DMS114 treated with DMSO at 0.1 percent for 48 hours (cell line): ENCODE data around the gene SMAD6.

Source experiments
- DNase-seq: peaks from one replicate; lab custom pipeline; 2025; ENCODE audit not compliant: unreplicated experiment; lab: John Stamatoyannopoulos, UW

SMAD6 gene

GRCh38 chr15:66739287-66739686 lies 37.3 kb downstream of the SMAD6 start:
- no peak for DNase-seq

DNA sequence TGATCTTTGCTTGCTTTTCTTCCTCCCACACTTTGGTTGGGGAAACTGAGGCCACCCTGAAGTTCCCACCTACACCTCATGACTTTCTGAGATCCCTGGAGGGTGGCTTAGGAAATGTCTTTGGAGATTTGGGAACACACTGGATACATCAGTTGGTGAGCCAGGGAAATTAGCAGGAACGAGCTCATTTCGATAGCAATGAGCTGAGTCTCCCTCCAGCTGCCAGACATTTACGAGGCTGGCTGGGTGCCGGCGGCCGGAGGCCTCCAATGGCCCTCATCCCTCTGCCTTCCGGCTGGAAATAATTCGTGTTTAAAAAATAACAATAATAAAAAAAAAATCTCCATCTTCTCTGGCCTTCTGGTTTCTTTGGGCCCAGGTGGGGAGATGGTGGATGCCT lies 38.8 kb downstream of the SMAD6 start:
- no peak for DNase-seq

DNA sequence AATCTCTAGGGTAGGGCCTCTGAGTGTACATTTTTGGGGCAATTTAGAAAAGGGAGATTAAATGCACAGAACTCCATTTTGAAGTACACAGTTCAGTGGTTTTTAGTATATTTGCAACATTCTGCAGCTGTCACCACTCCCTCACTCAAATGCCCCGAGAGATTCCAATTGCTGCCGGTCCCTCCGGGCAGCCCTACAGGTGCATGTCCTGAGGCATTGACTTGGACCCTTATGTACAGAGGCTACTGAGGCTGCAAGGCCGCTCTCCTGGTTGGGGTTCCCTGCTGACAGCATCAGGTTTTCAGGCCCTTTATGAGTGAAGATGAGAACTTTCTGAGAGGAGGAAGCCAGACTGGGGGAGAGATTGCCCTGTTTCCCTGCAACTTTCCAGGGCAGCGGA lies 39.6 kb downstream of the SMAD6 start:
- no peak for DNase-seq

- DNase-seq, result no peak
Observed at GRCh38 chr15:66742286-66742685, 40.2 kb downstream of the SMAD6 start.

DNA sequence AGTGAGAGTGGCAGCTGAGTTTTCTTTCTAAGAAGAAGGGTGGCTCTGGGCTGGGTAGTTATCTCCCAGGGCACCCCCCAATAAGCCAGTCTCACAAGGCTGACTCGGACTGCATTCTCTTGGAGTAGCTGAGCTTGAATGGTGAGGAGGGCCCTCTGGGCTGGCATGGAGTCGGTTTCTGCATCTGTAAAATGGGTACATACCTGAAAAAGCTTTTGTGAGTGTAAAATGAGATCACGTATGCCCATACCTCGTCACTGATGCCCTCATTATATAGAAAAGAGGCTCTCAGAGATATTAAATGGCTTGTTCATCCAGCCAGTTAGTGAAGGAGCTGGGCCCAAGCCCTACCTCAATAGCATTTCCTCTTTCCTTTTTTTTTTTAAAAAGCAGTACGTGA lies 41.2 kb downstream of the SMAD6 start:
- no peak for DNase-seq

- DNase-seq, result no peak
Observed at GRCh38 chr15:66743703-66744536, 41.9 kb downstream of the SMAD6 start.

DNA sequence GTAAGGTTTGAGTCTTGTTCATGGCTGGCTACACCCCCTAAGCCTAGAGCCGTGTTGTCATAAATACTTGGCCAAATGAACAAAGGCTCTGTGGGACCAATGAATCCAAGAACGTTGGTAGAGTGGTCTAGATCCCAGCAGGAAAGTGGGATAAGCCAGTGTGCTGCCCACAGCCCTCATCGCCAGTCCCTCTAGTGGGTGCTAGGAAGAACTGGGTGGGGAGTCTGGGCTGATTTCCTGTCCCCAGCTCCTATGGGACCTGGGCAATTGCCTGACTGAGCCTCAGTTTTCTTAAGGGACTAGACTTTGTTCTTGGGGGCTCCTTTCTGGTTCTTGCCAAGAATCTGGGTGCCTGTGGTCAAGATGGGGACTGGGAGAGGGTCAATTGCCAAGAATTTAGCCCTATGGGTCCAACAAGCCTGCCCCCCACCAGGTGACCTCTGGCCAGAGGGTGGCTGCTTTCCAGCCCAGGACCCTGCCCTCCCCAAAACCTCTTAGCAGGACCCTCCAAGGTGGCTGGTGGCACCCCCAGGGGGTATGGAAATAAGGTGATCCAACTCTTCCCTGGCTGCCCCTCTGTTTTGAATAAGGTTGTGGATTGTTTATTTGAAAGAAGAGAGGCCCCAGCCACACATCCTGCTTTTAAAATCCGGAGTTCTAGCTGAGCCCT lies 42.7 kb downstream of the SMAD6 start:
- no peak for DNase-seq

GRCh38 chr15:66745530-66746230 lies 43.6 kb downstream of the SMAD6 start:
- DNase-seq, result no peak

DNA sequence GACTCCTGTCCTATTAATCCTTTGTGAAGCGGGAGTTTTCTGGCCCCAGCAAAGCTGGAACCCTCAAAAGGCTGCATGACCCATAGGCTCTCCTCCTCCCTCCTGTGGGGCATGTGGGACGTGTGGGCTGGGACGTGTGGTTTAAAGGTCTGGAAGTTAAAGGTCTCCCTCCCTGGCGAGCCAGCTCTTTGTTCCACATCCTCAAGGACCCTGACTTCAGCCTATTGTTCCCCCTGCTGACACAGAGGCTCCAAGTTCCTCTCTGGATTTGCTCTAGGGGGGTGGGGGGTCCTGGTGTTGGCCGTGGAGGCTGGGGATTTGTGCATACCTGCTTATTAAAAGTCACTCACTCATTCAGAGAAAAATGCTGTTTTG lies 44.2 kb downstream of the SMAD6 start:
- DNase-seq, result no peak

GRCh38 chr15:66747223-66747622 lies 45.2 kb downstream of the SMAD6 start:
- DNase-seq, result no peak

DNA sequence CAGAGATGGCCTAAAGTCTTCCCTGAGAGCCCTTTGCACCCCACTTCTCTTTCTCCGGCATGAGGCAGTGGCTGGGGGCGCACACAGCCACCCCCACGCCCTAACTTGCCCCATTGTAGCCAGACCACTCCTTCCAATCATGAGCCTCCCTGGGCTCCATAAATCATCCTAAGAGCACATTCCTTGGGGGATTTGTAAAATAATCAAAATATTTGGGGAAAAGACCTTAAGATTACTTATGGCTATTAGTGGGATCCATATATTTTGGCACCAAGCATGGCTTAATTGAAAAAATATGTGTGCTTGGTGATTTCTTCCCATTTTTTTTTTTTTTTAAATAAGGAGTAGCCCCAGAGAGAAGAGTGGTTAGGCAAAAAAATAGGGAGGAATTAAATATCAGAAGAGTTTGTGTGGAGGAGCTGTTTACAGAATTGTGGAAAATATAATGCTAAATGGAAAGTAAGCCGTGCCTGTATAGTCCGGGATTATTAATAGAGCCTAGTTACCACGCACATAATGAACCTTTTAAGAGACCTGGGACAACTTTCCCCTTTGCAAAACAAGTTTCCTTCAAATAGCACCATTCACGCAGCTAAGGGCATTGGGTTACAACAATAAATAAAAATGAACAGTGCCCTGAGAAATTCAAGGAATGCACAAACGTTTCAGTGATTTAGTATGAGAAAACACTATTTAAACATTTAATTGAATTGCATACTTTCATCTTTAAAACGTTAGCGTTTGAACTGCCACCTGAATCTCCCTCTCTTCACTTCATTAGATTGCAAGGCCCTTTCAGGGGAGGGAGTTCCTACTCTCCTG lies 46.1 kb downstream of the SMAD6 start:
- DNase-seq, result no peak

DNA sequence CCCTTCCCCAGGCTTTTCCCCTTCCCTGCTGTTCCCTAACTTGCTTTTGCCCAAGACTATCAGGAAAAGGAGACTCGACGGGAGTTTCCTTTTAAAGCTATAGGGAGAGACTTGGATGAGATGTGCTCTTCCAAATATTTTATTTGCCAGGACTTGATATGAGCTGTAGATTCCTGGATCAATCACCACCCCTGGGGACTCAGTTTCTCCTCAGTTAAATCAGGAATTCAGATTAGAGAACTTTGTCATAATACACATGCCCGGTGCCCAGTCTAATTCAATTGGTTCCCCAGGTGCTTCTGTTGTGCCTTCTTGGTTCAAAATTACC lies 46.6 kb downstream of the SMAD6 start:
- no peak for DNase-seq

- no peak for DNase-seq
Observed at GRCh38 chr15:66749841-66750575, 48.0 kb downstream of the SMAD6 start.

- DNase-seq, result no peak
Observed at GRCh38 chr15:66750609-66751008, 48.6 kb downstream of the SMAD6 start.

GRCh38 chr15:66751579-66751978 lies 49.5 kb downstream of the SMAD6 start:
- no peak for DNase-seq

DNA sequence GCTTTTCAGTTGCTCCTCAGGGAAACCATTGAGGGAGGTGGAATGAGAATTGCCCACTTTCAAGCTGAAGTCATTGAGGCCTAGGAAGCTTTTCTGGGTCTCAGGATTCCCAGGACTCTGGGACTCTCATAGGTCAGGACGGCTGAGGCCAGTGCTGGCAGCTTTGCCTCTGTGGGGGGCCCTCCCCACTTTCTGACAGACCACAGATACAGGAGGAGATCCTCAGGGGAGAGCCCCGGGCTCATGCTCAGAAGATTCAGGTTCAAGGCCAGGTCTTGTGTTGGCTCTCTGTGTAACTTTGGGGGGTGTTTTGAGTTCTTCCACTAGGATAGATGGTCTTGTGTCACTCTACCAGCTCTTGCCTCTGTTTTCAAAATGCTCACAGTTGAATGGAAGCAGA lies 50.0 kb downstream of the SMAD6 start:
- no peak for DNase-seq

DNA sequence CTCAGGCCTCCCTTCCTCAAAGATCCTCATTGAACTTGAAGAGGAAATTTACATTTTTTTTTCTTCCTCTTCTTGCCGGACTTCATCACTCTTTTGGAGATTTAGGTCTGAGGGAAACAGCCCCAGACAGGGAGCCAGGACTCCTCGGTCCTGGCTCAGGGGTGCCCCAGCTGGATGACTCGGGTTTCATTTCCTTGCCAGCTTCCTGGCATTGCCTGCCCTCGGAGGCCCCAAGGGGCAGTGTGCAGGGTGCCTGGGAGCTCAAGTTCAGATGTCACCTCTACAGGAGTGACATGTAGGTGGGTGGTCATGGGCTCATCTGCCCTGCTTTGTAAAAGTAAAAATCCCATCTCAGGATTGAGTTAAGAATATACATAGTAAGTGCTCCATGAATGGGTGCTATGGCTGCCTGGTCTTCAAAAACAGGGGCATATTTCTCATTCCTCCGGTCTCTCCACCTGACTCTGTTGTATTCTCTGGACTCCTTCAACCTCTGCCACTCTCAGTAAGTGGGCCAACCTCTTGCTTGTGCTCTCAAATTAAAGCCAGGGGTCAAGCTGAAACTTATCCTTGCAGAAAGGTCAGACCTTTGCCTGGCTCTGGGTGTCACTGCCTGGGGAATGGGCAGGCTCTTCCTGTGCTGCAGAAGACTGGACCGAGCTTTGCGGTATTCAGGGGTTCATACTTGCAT lies 51.8 kb downstream of the SMAD6 start:
- DNase-seq, result no peak

DNA sequence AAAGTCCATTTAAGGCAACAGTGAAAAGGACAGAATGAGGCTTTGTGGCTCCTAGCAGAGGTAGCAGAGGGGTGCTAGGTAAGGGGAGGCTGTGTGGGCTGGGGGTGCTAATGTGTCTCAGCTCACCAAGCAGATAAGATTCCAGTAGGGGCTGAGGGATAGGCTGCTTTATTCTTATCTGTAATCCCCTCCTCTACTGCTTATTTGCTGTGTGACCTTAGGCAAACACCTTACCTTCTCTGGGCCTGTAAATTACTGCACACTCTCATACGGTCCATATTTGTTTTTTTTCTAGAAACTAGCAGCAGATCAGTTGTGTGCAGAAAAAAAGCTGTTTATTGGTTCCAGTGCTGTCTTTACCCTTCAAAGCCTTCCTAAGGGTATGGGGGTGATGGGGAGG lies 52.8 kb downstream of the SMAD6 start:
- no peak for DNase-seq

DNA sequence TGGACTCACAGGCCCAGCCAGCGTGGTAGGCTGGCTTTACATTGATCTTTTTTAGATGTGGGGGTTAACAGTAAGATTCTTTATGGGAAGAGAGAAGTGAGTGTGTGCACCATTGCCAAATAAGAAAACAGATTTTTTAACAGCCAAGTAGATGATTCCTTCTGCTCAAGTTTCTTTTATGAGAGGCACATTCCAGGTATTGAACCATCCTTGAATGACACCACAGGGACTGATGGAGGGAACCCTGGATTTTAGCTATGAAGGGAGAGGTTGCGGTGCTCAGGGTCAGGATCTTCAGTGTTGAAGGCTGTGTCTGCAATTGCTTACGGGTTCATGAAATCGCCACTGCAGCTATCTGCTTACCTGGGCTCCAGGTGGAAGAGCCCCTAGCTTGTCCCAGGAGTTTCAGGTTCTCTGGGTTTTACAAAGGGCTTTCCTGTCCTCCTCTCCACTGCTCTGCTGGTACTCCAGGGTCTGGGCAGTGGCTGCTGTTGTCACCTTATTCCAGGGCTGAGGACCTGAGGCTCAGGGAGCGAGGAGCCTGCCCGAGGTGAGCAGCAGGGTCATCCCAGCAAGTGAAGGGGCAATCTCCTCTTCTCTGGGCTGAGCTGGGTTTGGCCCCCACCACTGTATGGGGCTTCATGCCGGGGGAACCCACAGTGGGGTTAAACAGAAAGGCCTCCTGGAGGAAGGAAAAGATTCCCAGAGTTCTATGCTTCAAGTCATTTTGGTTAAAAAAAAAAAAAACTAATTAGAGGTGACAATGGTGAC lies 53.4 kb downstream of the SMAD6 start:
- DNase-seq, result no peak
